ENCODE data around the gene SLC2A13. TPM values are rescaled to one million over a fixed set of nuclear protein-coding genes. Genes with fewer than 3 reads are reported as not detected.

The SLC2A13 gene
- total and polyA plus RNA-seq, 2 donors from 2014 or later, result 3.9 to 18.6 TPM

DNA sequence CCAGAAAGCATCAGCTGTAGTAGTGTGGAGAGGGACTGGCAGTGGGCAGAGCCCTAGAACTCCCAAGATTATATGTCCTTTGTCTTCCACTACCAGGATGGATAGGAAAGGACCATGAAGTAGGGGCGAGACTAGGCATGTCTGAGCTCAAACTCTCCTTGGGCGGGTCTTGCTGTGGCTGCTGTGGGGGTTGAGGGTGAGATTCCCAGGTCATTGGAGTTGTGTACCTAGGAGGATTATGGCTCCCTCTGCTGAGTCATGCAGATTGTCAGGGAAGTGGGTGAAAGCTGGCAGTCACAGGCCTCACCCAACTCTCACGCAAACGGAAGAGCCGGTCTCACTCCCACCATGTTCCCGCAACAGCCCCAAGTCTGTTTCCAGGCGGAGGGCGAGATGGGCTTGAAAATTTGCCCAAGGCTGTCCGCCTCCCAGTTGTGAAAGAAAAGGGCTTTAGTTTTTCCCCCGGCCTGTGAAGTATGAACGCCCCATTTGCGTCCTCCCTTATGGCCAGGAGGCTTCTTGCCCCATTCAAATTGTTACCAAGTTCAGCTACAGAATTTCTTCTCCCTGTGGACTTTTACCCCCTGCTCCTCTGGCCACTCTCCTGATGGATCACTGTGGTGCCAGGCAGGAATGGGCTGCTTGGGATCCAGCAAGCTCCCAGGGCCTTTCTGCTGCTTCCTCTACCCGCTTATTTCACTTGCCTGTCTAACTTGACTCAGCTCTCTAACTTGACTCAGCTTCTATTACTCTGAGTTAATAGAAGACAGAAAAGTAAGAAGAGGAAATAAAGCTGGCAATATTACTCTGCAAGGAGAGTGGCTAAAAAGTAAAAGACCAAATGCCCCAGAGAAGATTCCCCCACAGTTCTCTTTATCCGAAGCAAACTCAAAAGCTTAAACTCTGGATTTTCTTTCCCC lies 159.3 kb downstream of the SLC2A13 start:
- no peaks in the 10 kb centered on the region for H3K9me3 ChIP-seq (ENCODE audit: control insufficient read depth in 2 of 3, insufficient read depth in 1 of 3, low read length in 3 of 3)
- DNase-seq (no peak), FAIRE-seq (no peak)
- TF ChIP-seq, protein P1, sequence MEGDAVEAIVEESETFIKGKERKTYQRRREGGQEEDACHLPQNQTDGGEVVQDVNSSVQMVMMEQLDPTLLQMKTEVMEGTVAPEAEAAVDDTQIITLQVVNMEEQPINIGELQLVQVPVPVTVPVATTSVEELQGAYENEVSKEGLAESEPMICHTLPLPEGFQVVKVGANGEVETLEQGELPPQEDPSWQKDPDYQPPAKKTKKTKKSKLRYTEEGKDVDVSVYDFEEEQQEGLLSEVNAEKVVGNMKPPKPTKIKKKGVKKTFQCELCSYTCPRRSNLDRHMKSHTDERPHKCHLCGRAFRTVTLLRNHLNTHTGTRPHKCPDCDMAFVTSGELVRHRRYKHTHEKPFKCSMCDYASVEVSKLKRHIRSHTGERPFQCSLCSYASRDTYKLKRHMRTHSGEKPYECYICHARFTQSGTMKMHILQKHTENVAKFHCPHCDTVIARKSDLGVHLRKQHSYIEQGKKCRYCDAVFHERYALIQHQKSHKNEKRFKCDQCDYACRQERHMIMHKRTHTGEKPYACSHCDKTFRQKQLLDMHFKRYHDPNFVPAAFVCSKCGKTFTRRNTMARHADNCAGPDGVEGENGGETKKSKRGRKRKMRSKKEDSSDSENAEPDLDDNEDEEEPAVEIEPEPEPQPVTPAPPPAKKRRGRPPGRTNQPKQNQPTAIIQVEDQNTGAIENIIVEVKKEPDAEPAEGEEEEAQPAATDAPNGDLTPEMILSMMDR (IDR thresholded peaks at IDR 0.05; ENCODE audit: borderline replicate concordance, extremely low read depth, insufficient read depth), result no peak
- no peak overlapping the region for H3K27ac ChIP-seq (ENCODE audit: low read depth in 2 of 2, low read length in 2 of 2)
- no peak overlapping the region for H3K4me3 ChIP-seq (ENCODE audit: low read length in 3 of 3)
- no peaks in the 10 kb centered on the region for H3K36me3 ChIP-seq (ENCODE audit: control insufficient read depth in 2 of 3, insufficient read depth in 3 of 3, low read length in 3 of 3)
- H3K9ac ChIP-seq (ENCODE audit: low read length in 3 of 3), result no peak overlapping the region
- no peaks in the 10 kb centered on the region for H3K27me3 ChIP-seq (ENCODE audit: control insufficient read depth, insufficient read depth, low read length)
- intact Hi-C loops (cut with DNase I), result no loop called here
- no peaks in the 10 kb centered on the region for H3K4me1 ChIP-seq (ENCODE audit: control insufficient read depth in 2 of 3, insufficient read depth in 2 of 3, low read depth in 1 of 3, low read length in 3 of 3)

DNA sequence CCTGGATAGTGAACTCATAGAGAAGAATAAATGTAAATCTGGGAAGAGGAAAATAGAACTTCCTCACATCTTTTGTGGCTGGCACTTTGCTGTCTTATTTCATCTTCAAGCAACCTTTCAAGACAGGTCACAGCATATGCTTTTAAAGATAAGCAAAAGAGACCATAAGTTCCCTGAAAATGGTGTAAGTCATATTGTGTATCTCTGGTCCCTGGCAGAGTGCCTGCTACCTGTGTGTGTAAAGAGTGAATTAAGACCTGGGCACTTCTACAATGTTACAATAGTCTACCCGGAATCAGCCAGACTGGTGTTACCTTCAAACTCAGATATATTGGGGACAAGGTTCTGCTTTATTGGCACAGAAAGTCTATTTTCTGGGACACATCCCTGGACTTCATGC lies 168.8 kb downstream of the SLC2A13 start:
- TF ChIP-seq, protein P1 (IDR thresholded peaks at IDR 0.05; ENCODE audit: borderline replicate concordance, extremely low read depth, insufficient read depth), result no peak
- Histone ChIP-seq H3K27ac (ENCODE audit: low read depth in 2 of 2, low read length in 2 of 2) (no peak overlapping the region), H3K4me1 (ENCODE audit: control insufficient read depth in 2 of 3, insufficient read depth in 2 of 3, low read depth in 1 of 3, low read length in 3 of 3) (no peaks in the 10 kb centered on the region), H3K9ac (ENCODE audit: low read length in 3 of 3) (no peak overlapping the region), H3K27me3 (ENCODE audit: control insufficient read depth, insufficient read depth, low read length) (no peaks in the 10 kb centered on the region), H3K9me3 (ENCODE audit: control insufficient read depth in 2 of 3, insufficient read depth in 1 of 3, low read length in 3 of 3) (no peaks in the 10 kb centered on the region), H3K4me3 (ENCODE audit: low read length in 3 of 3) (no peak overlapping the region), H3K36me3 (ENCODE audit: control insufficient read depth in 2 of 3, insufficient read depth in 3 of 3, low read length in 3 of 3) (no peaks in the 10 kb centered on the region)
- intact Hi-C loops (cut with DNase I), result no loop called here
- DNase-seq (no peak), FAIRE-seq (no peak)

GRCh38 chr12:39935839-39936238 lies 170.0 kb downstream of the SLC2A13 start:
- Histone ChIP-seq H3K27me3 (ENCODE audit: control insufficient read depth, insufficient read depth, low read length) (no peaks in the 10 kb centered on the region), H3K4me3 (ENCODE audit: low read length in 3 of 3) (no peak overlapping the region), H3K4me1 (ENCODE audit: control insufficient read depth in 2 of 3, insufficient read depth in 2 of 3, low read depth in 1 of 3, low read length in 3 of 3) (no peaks in the 10 kb centered on the region), H3K36me3 (ENCODE audit: control insufficient read depth in 2 of 3, insufficient read depth in 3 of 3, low read length in 3 of 3) (no peaks in the 10 kb centered on the region), H3K27ac (ENCODE audit: low read depth in 2 of 2, low read length in 2 of 2) (no peak overlapping the region), H3K9me3 (ENCODE audit: control insufficient read depth in 2 of 3, insufficient read depth in 1 of 3, low read length in 3 of 3) (no peaks in the 10 kb centered on the region), H3K9ac (ENCODE audit: low read length in 3 of 3) (no peak overlapping the region)
- intact Hi-C loops (cut with DNase I), result no loop called here
- no peak for FAIRE-seq
- DNase-seq, result no peak
- TF ChIP-seq, protein P1 (IDR thresholded peaks at IDR 0.05; ENCODE audit: borderline replicate concordance, extremely low read depth, insufficient read depth), result no peak
